ENCODE measurements around the gene POLR3C. TPM values are rescaled to one million over a fixed set of nuclear protein-coding genes. Genes with fewer than 3 reads are reported as not detected.
A peak's percentile ranks its signal among the peaks of the same experiment; 100 is the strongest.

The POLR3C gene
- total RNA-seq, 6 experiments from 2014 or later = 31.4 to 39.1 (median 35.1) TPM

DNA sequence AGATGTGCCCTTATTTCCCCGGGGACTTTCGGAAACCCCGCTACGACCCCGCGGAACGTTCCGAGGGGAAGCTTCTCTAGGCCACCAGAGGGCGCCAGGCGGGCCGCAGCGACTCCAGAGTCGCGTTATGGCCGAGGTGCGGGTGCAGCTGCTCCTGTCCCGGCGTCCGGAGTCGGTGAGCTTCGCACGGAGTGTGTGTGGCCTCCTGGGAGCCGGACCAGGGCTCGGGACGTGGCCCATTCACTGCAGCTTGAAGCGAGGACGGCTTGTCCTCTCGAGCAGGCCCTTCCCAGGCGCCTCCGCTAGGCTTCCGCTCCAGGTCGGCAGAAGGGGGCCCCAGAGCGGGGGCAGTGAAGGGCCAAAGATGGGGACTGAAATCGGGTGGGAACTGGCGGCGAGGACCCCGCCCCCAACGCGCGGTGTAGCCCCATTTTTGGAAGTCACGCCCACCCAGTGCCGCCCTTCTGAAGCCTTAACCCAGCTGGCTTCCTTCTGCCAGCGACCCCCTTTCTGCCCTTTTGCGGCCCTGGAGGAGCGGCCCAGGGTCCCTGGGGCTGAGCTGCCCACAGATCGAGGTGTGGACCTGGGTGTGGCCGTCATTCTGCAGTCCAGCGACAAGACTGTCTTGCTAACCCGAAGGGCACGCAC is 21.6 kb downstream of the POLR3C start, which contains the start of gene NUDT17:
NUDT17 (plus strand) TSS at position 117 of the 648 bp plus-strand sequence; CDS start at position 128, 11 bp downstream.
- Mint-ChIP-seq H3K27me3 (ENCODE audit: insufficient read depth) (peaks cover 4% of the 10 kb centered on the region; the same call in 1 of the 2 replicates), H3K4me1 (ENCODE audit: low read depth) (peaks cover 27% of the 10 kb centered on the region), H3K27ac (no peak within 1 kb of the TSS), H3K9me3 (no peaks in the 10 kb centered on the region), H3K4me3 (no peak within 1 kb of the TSS), H3K36me3 (ENCODE audit: low read depth) (peaks cover 18% of the 10 kb centered on the region)
- peak; percentile 64 for DNase-seq
- TF ChIP-seq, protein P1, sequence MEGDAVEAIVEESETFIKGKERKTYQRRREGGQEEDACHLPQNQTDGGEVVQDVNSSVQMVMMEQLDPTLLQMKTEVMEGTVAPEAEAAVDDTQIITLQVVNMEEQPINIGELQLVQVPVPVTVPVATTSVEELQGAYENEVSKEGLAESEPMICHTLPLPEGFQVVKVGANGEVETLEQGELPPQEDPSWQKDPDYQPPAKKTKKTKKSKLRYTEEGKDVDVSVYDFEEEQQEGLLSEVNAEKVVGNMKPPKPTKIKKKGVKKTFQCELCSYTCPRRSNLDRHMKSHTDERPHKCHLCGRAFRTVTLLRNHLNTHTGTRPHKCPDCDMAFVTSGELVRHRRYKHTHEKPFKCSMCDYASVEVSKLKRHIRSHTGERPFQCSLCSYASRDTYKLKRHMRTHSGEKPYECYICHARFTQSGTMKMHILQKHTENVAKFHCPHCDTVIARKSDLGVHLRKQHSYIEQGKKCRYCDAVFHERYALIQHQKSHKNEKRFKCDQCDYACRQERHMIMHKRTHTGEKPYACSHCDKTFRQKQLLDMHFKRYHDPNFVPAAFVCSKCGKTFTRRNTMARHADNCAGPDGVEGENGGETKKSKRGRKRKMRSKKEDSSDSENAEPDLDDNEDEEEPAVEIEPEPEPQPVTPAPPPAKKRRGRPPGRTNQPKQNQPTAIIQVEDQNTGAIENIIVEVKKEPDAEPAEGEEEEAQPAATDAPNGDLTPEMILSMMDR (IDR thresholded peaks at IDR 0.05) = peak; percentile 96

DNA sequence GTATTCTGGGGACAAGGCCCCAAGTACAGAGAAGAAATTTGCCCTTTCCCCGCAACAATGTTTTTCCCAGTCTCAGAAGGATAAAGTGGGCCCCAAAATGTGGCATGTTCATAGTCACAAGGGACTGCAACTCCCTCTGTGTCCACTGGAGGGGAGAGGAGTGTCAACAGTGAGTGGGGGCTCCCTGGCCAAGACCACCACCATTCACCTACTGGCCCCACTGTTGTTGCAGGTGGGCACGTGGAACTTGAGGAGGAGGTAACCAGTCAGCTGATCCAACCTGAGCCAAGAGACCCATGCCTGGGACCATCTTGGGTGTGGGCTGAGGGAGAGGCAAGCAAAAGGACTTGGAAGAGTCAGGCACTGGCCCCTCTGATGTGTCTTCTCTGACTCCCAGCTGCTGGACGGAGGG is 22.2 kb downstream of the POLR3C start:
- TF ChIP-seq, protein P1 (IDR thresholded peaks at IDR 0.05) = peak; percentile 75
- H3K27ac Mint-ChIP-seq = no peak overlapping the region
- no peak overlapping the region for H3K4me3 Mint-ChIP-seq
- H3K9me3 Mint-ChIP-seq = no peaks in the 10 kb centered on the region
- H3K27me3 Mint-ChIP-seq (ENCODE audit: insufficient read depth) = peaks cover 4% of the 10 kb centered on the region; the same call in 1 of the 2 replicates
- peaks cover 17% of the 10 kb centered on the region for H3K36me3 Mint-ChIP-seq (ENCODE audit: low read depth)
- peaks cover 32% of the 10 kb centered on the region for H3K4me1 Mint-ChIP-seq (ENCODE audit: low read depth)
- peak; percentile 30 for DNase-seq

DNA sequence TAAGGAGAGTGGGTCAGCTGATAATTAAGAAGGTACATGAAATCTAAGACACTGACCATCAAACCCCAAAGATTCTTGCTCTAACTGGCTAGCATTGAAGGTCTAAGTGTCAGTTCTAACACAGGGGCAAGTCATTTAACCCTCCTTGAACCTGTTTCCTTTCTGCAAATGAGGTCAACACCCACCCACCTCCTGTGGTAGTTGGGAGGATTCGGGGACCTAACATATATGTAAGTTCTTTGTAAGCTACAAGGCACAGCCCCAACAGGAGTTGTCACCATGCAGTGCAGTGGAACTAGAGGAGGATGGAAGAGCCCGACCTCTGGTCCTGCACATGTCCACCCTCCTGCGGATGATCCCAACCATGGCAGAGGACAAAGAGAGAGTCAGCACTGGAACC is 23.8 kb downstream of the POLR3C start:
- no peak for DNase-seq
- peaks cover 17% of the 10 kb centered on the region for H3K36me3 Mint-ChIP-seq (ENCODE audit: low read depth)
- H3K4me3 Mint-ChIP-seq = no peak overlapping the region
- TF ChIP-seq, protein P1 (IDR thresholded peaks at IDR 0.05) = no peak
- no peak overlapping the region; the same call in 1 of the 2 replicates for H3K27ac Mint-ChIP-seq
- peaks cover 32% of the 10 kb centered on the region for H3K4me1 Mint-ChIP-seq (ENCODE audit: low read depth)
- no peaks in the 10 kb centered on the region for H3K9me3 Mint-ChIP-seq
- peaks cover 4% of the 10 kb centered on the region; the same call in 1 of the 2 replicates for H3K27me3 Mint-ChIP-seq (ENCODE audit: insufficient read depth)

DNA sequence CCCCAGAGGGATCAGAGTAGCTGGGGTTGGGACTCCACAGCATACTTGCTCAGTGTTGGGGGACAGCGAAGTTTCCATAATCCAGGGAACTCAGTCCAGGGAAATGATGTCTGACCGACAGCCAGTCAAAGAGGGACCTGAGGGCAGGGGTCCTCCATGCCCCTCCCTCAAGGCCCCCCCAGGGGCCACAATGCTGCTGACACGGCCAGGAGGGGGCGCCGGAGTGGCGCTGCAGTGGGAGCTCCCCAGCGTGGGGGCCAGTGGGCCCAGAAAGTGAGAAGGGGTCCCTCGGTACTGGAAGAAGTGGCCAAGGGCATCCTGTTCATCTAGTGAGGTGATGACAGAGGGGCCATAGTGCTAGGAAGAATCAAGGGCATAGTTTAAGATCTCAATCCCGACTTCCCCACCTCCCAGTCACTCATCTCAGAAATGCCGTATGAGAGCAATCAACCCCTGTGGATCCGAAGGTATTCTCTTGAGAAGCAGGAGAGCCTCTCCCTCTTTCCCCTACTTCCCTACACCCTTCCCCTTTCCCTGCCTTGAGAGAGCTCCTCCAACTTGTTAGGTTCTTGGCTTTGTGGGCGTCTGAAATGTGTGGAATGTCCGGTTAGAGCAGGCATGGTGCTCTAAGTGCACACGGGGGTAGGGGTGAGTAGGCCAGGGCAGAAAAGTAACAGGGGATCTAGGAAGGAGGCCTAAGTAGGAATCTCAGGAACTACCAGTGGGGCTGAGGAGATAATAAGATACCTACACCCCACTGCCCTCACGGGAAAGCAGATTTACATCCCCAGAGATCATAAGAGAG is 25.6 kb downstream of the POLR3C start:
- peaks cover 32% of the 10 kb centered on the region for H3K4me1 Mint-ChIP-seq (ENCODE audit: low read depth)
- DNase-seq = peak; percentile 50
- peak overlapping the region; percentile 16; the same call in 1 of the 2 replicates for H3K4me3 Mint-ChIP-seq
- peaks cover 4% of the 10 kb centered on the region; the same call in 1 of the 2 replicates for H3K27me3 Mint-ChIP-seq (ENCODE audit: insufficient read depth)
- TF ChIP-seq, protein P1 (IDR thresholded peaks at IDR 0.05) = peak; percentile 82
- H3K36me3 Mint-ChIP-seq (ENCODE audit: low read depth) = peaks cover 19% of the 10 kb centered on the region
- H3K27ac Mint-ChIP-seq = peak overlapping the region; percentile 80
- no peaks in the 10 kb centered on the region for H3K9me3 Mint-ChIP-seq

DNA sequence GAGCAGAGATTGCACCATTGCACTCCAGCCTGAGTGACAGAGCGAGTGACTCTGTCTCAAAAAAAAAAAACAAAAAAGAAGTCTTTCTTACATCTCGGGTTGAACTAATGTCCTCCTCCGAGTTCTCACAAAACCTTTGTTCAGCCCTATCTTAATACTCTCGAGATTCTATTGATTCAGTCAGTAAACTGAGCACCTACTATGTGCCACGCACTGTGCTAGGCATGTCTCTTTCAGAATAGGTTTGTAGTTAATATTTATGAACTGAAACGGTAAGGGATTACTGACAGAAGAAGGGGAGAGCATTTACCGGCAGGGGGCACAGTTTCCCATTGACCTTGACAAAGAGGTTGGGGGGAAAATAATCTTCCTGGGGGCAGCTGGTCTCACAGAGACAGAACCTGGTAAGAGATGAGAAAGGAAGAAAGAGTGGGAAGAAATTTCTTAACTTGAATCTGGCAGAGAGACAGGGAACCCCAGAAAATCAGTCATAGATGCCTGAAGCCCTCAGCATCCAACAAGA is 31.5 kb downstream of the POLR3C start:
- H3K4me1 Mint-ChIP-seq (ENCODE audit: low read depth) = peaks cover 24% of the 10 kb centered on the region
- H3K27ac Mint-ChIP-seq = 0 out of 2 replicates have a peak overlapping the region, but pooled peaks have one; percentile 25
- peaks cover 26% of the 10 kb centered on the region for H3K36me3 Mint-ChIP-seq (ENCODE audit: low read depth)
- no peak for DNase-seq
- H3K9me3 Mint-ChIP-seq = no peaks in the 10 kb centered on the region
- TF ChIP-seq, protein P1 (IDR thresholded peaks at IDR 0.05) = no peak
- peaks cover 1% of the 10 kb centered on the region for H3K27me3 Mint-ChIP-seq (ENCODE audit: insufficient read depth)
- no peak overlapping the region for H3K4me3 Mint-ChIP-seq

All from HFFc6 (cell line).